BE2C (cell line): Measurements from ENCODE around the gene HCRT.
"Not testable (repeated sequence)": the region's sequence is repeated elsewhere in the genome, so short reads cannot be mapped to it uniquely, and the experiment has no call there.

ENCODE experiments used
- DNase-seq: peaks from one replicate; pipeline ENCODE4 v3.0.0-alpha.2; 2020
- H3K27me3 ChIP-seq: fragments of 250-450 bp; sonication (Bioruptor Pico); 2 replicates; pipeline ENCODE4 v1.5.1; 2020; ENCODE audit warnings: mild to moderate bottlenecking
- H3K36me3 ChIP-seq: fragments of 250-450 bp; sonication (Bioruptor Pico); 2 replicates; pipeline ENCODE4 v1.5.1; 2020; ENCODE audit warnings: mild to moderate bottlenecking
- H3K4me1 ChIP-seq: fragments of 250-450 bp; sonication (Bioruptor Pico); 2 replicates; pipeline ENCODE4 v1.5.1; 2020
- H3K4me3 ChIP-seq: 2 replicates; pipeline ENCODE4 v1.5.1; 2011; ENCODE audit warnings: low read depth, low read length
- H3K9me3 ChIP-seq: fragments of 250-450 bp; sonication (Bioruptor Pico); 2 replicates; pipeline ENCODE4 v1.5.1; 2020
- CTCF ChIP-seq: IDR thresholded peaks from 2 replicates; pipeline ENCODE4 v1.5.1; 2012; ENCODE audit warnings: mild to moderate bottlenecking, low read depth, low read length

The HCRT gene

GRCh38 chr17:42210046-42210445 is 24.8 kb upstream of the HCRT start:
- Histone ChIP-seq H3K9me3 (no peaks in the 10 kb centered on the region), H3K36me3 (peaks cover 35% of the 10 kb centered on the region), H3K27me3 (no peaks in the 10 kb centered on the region), H3K4me1 (no peaks in the 10 kb centered on the region), H3K4me3 (no peak overlapping the region)
- DNase-seq = no peak
- TF ChIP-seq CTCF = no peak

- not testable (repeated sequence) for H3K27me3 ChIP-seq, H3K4me1 ChIP-seq, DNase-seq, H3K9me3 ChIP-seq, H3K4me3 ChIP-seq
- peaks cover 21% of the 10 kb centered on the region for H3K36me3 ChIP-seq
These were observed 20.9 kb upstream of the HCRT start for GRCh38 chr17:42206153-42206612.

- Histone ChIP-seq H3K4me3 (no peak overlapping the region), H3K36me3 (peaks cover 14% of the 10 kb centered on the region), H3K27me3 (no peaks in the 10 kb centered on the region), H3K9me3 (no peaks in the 10 kb centered on the region), H3K4me1 (peaks cover 16% of the 10 kb centered on the region)
- TF ChIP-seq CTCF = no peak
- DNase-seq = no peak
These were observed 18.1 kb upstream of the HCRT start for GRCh38 chr17:42203354-42203753.

- H3K9me3 ChIP-seq = no peaks in the 10 kb centered on the region
- peaks cover 16% of the 10 kb centered on the region for H3K4me1 ChIP-seq
- H3K27me3 ChIP-seq = no peaks in the 10 kb centered on the region
- H3K36me3 ChIP-seq = peaks cover 9% of the 10 kb centered on the region
- TF ChIP-seq CTCF = no peak
- DNase-seq = no peak
- H3K4me3 ChIP-seq = no peak overlapping the region
These were observed 17.4 kb upstream of the HCRT start for GRCh38 chr17:42202696-42203095.

- TF ChIP-seq CTCF = no peak
- peaks cover 3% of the 10 kb centered on the region for H3K36me3 ChIP-seq
- no peak for DNase-seq
- no peaks in the 10 kb centered on the region for H3K27me3 ChIP-seq
- H3K9me3 ChIP-seq = no peaks in the 10 kb centered on the region
- H3K4me3 ChIP-seq = no peak overlapping the region
- H3K4me1 ChIP-seq = peaks cover 16% of the 10 kb centered on the region
These were observed 16.9 kb upstream of the HCRT start for GRCh38 chr17:42202159-42202558.

GRCh38 chr17:42201458-42201772 is 16.2 kb upstream of the HCRT start:
- no peak for DNase-seq
- Histone ChIP-seq H3K4me1 (peaks cover 16% of the 10 kb centered on the region), H3K36me3 (peaks cover 3% of the 10 kb centered on the region), H3K9me3 (no peaks in the 10 kb centered on the region), H3K27me3 (no peaks in the 10 kb centered on the region), H3K4me3 (no peak overlapping the region)
- TF ChIP-seq CTCF = no peak

- no peaks in the 10 kb centered on the region for H3K27me3 ChIP-seq
These were observed 15.6 kb upstream of the HCRT start for GRCh38 chr17:42200706-42201457.

More at GRCh38 chr17:42200706-42201457, 15.6 kb upstream of the HCRT start:
- no peak for TF ChIP-seq CTCF
- Histone ChIP-seq H3K36me3 (no peaks in the 10 kb centered on the region; the same call in none of the 2 replicates), H3K4me1 (peaks cover 16% of the 10 kb centered on the region), H3K4me3 (no peak overlapping the region), H3K9me3 (no peaks in the 10 kb centered on the region)
- peak; percentile 78 for DNase-seq
